PFSK-1 (cell line): ENCODE measurements around the gene GSN.

Source experiments
- FOXP2 ChIP-seq: optimal IDR thresholded peaks from 2 replicates; pipeline ENCODE3; 2011; ENCODE audit warnings: borderline replicate concordance, control low read depth, inconsistent platforms; ENCODE audit not compliant: insufficient read depth; ENCODE audit errors: extremely low read length, extremely low read depth
- POLR2AphosphoS5 ChIP-seq: IDR thresholded peaks from 2 replicates; pipeline ENCODE4 v1.6.1; 2012; ENCODE audit warnings: low read depth, mild to moderate bottlenecking, control low read depth, low read length, moderate library complexity
- REST ChIP-seq, 2 experiments: IDR thresholded peaks; 2 replicates each; pipeline versions ENCODE4 v1.6.1 to v1.8.0; 2011 to 2012; ENCODE audit warnings: low read depth in 2 of 2, low read length in 2 of 2, control low read depth in 1 of 2, inconsistent platforms in 1 of 2, mild to moderate bottlenecking in 1 of 2, moderate library complexity in 1 of 2; ENCODE audit not compliant: insufficient read depth in 1 of 2
- SIN3A ChIP-seq: IDR thresholded peaks from 2 replicates; pipeline ENCODE4 v1.6.1; 2012; ENCODE audit warnings: mild to moderate bottlenecking, low read length, moderate library complexity, borderline replicate concordance; ENCODE audit not compliant: insufficient read depth
- TAF1 ChIP-seq: IDR thresholded peaks from 2 replicates; pipeline ENCODE4 v1.6.1; 2012; ENCODE audit warnings: low read length, control low read depth, borderline replicate concordance; ENCODE audit not compliant: insufficient read depth

Gene GSN

DNA sequence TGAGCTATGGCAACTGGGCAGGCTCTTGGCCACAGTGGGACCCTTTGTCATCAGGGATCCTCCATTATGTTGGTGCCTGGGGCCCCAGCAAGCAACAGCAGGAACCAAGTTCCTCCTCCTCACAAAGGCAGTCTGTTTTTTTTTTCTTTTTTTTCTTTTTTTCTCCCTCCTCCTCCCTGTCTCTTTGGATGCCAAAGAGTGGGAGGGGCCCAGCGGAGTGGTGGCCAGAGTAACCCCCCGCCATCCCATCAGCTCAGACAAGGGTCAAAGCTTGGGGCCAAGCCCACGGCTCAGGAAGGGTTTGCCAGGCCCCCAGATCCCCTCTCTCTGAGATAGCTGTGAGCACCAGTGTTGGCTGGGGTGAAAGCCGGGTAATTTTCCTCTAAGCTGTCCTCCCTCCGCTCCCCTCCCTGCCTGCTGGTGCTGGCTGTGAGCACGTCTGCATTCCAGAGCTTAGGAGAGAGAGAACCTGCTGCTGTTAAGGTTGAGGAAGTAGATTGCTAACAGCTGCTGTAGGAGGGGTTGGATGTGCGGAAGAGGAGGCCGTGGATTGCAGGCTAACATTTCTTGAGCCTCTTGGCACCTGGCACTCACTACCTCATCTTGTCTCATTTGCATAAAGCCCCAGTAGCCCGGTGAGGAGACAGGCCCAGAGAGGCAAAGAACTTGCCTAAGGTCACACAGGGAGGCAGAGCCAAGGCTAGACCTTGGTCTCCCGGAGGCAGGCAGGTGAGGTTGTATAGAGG is 21.2 kb downstream of the GSN start:
- no peak for TF ChIP-seq TAF1
- no peak for TF ChIP-seq SIN3A
- no peak for TF ChIP-seq POLR2AphosphoS5
- TF ChIP-seq REST (IDR thresholded peaks at IDR 0.05; ENCODE audit: insufficient read depth in 1 of 2, low read depth in 2 of 2, low read length in 2 of 2): no peak
- no peak for TF ChIP-seq FOXP2

- TF ChIP-seq POLR2AphosphoS5: no peak
Observed at GRCh38 chr9:121289772-121290370, 21.9 kb downstream of the GSN start.

GRCh38 chr9:121292051-121292450 is 24.1 kb downstream of the GSN start:
- no peak for TF ChIP-seq POLR2AphosphoS5

DNA sequence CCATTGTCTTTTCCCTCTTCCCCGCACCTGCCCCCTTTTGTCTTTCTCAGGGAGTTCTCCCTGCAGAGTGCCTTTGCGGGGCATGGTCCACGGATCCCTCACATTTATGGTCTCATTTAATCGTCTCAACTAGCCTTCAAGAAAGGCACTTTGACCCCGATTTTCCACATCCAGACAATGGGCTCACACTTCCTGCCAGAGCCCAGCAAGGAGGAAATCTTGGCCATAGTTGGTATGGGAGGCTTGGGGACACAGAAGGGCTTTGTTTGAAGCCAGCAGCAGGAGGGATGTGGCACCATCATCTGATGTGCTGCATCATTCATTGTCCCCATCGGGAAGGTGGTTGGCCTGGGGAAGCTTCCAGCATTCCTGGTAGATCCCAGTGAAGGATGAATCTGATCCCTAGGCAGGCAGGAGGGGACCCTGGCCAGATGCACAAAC is 24.9 kb downstream of the GSN start:
- TF ChIP-seq TAF1 (no peak), POLR2AphosphoS5 (no peak), SIN3A (no peak), FOXP2 (no peak), REST (IDR thresholded peaks at IDR 0.05; ENCODE audit: insufficient read depth in 1 of 2, low read depth in 2 of 2, low read length in 2 of 2) (no peak)

GRCh38 chr9:121294151-121294743 is 26.3 kb downstream of the GSN start:
- TF ChIP-seq POLR2AphosphoS5 (no peak), REST (IDR thresholded peaks at IDR 0.05; ENCODE audit: insufficient read depth in 1 of 2, low read depth in 2 of 2, low read length in 2 of 2) (no peak), SIN3A (no peak), TAF1 (no peak), FOXP2 (no peak)
